Hepatocyte (in vitro differentiated cells): ENCODE data around the gene CRNN. TPM values are rescaled to one million over a fixed set of nuclear protein-coding genes. Genes with fewer than 3 reads are reported as not detected.

Source experiments
- DNase-seq: peaks from one replicate; pipeline ENCODE4 v3.0.0-alpha.2; 2016; ENCODE audit warnings: low spot score
- H2AFZ ChIP-seq: fragments of 200-600 bp; sonication (generic); 2 replicates; pipeline ENCODE4 v1.6.0; 2016; ENCODE audit warnings: antibody characterized with exemption, mild to moderate bottlenecking
- H3K27ac ChIP-seq: fragments of 200-600 bp; sonication (generic); 2 replicates; pipeline ENCODE4 v1.5.1; 2016; ENCODE audit warnings: mild to moderate bottlenecking
- H3K27me3 ChIP-seq: fragments of 200-600 bp; sonication (generic); 2 replicates; pipeline ENCODE4 v1.6.1; 2016
- H3K36me3 ChIP-seq: fragments of 200-600 bp; sonication (generic); replicated peaks from 2 replicates; pipeline ENCODE4 v1.5.1; 2016; ENCODE audit warnings: low read depth; ENCODE audit not compliant: insufficient read depth
- H3K4me1 ChIP-seq: fragments of 200-600 bp; sonication (generic); 2 replicates; pipeline ENCODE4 v1.5.1; 2016; ENCODE audit warnings: mild to moderate bottlenecking, moderate library complexity; ENCODE audit not compliant: insufficient read depth
- H3K4me2 ChIP-seq: fragments of 200-600 bp; sonication (generic); 2 replicates; pipeline ENCODE4 v1.6.0; 2016
- H3K4me3 ChIP-seq: fragments of 200-600 bp; sonication (generic); 2 replicates; pipeline ENCODE4 v1.5.1; 2016; ENCODE audit warnings: mild to moderate bottlenecking
- H3K79me2 ChIP-seq: fragments of 200-600 bp; sonication (generic); 2 replicates; pipeline ENCODE4 v1.6.0; 2017; ENCODE audit warnings: mild to moderate bottlenecking
- H3K9me2 ChIP-seq: fragments of 200-600 bp; sonication (generic); replicated peaks from 2 replicates; pipeline ENCODE4 v1.6.0; 2017; ENCODE audit warnings: mild to moderate bottlenecking; ENCODE audit not compliant: insufficient read depth
- H3K9me3 ChIP-seq: fragments of 200-600 bp; sonication (generic); 2 replicates; pipeline ENCODE4 v1.5.1; 2016; ENCODE audit warnings: low read depth, mild to moderate bottlenecking
- H4K20me1 ChIP-seq: fragments of 200-600 bp; sonication (generic); 2 replicates; pipeline ENCODE4 v1.6.0; 2016; ENCODE audit warnings: mild to moderate bottlenecking; ENCODE audit not compliant: insufficient read depth, poor library complexity, severe bottlenecking
- EZH2 ChIP-seq: fragments of 200-600 bp; sonication (generic); IDR thresholded peaks from 2 replicates; pipeline ENCODE4 v1.6.1; 2016; ENCODE audit warnings: antibody characterized with exemption, mild to moderate bottlenecking, borderline replicate concordance
- EZH2phosphoT487 ChIP-seq: fragments of 200-600 bp; sonication (generic); IDR thresholded peaks from one replicate; pipeline ENCODE4 v1.6.1; 2018; ENCODE audit warnings: antibody characterized with exemption, mild to moderate bottlenecking, low read depth, moderate library complexity; ENCODE audit not compliant: unreplicated experiment, severe bottlenecking
- WGBS: methylation state at CpG from one replicate; pipeline ENCODE4 v1.1.6; 2016; ENCODE audit warnings: low lambda C conversion rate; ENCODE audit errors: missing lambda C conversion rate; 5-methylcytosine and 5-hydroxymethylcytosine counted together
- polyA plus RNA-seq: library from polyadenylated mRNA; unstranded; fragments of >200 nt; fragmentation: Nextera tagmentation; extraction: Ambion mirVana; gene quantifications from 2 replicates; pipeline ENCODE4 v1.2.1, GENCODE V29; 2016
- total RNA-seq: library from RNA; depleted of rRNA; stranded (reverse); fragments of >200 nt; gene quantifications from 2 replicates; pipeline ENCODE4 v1.2.3, GENCODE V29; 2014
- TF ChIP-seq, protein P1 (sequence below): fragments of 200-600 bp; sonication (generic); IDR thresholded peaks from 2 replicates; pipeline ENCODE4 v1.5.1; 2016; ENCODE audit warnings: antibody characterized with exemption, mild to moderate bottlenecking; ENCODE audit not compliant: poor library complexity

The CRNN gene
- total RNA-seq, result not detected in 2 replicates
- polyA plus RNA-seq, result not detected in 2 replicates

DNA sequence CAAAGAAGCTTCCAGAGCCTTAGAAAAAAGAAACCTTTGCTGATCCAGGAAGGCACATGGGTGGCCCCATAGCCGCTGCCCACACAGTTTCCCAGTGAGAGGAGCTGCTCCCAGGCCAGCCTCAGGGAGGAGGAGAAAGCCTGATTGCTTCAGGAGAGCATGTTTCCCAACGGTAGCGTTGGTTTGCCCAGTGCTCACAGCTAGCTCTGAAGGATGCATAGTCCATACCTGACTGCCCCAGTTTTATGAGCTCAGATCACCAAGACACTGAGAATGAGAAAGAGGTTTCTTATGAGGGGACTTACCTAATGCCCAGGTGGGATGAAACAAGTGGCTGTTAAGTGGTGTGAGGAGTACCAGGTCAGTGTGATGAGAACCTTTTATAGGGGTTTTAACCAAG is at the start of gene CRNN:
TSS of gene CRNN (minus strand) at position 355 of the 400 bp plus-strand sequence. CDS start 2,030 bp downstream, outside the sequence.
- Histone ChIP-seq H3K36me3 (no peaks in the 10 kb centered on the region), H3K27me3 (no peaks in the 10 kb centered on the region), H4K20me1 (no peaks in the 10 kb centered on the region), H3K9me3 (no peaks in the 10 kb centered on the region), H3K79me2 (no peaks in the 10 kb centered on the region), H3K4me1 (no peaks in the 10 kb centered on the region), H3K4me2 (no peak within 1 kb of the TSS), H2AFZ (no peak within 1 kb of the TSS), H3K27ac (no peak within 1 kb of the TSS), H3K4me3 (no peak within 1 kb of the TSS), H3K9me2 (no peaks in the 10 kb centered on the region)
- WGBS, result 49% methylated on average over 3 of the region's 3 CpGs
- TF ChIP-seq, protein P1, sequence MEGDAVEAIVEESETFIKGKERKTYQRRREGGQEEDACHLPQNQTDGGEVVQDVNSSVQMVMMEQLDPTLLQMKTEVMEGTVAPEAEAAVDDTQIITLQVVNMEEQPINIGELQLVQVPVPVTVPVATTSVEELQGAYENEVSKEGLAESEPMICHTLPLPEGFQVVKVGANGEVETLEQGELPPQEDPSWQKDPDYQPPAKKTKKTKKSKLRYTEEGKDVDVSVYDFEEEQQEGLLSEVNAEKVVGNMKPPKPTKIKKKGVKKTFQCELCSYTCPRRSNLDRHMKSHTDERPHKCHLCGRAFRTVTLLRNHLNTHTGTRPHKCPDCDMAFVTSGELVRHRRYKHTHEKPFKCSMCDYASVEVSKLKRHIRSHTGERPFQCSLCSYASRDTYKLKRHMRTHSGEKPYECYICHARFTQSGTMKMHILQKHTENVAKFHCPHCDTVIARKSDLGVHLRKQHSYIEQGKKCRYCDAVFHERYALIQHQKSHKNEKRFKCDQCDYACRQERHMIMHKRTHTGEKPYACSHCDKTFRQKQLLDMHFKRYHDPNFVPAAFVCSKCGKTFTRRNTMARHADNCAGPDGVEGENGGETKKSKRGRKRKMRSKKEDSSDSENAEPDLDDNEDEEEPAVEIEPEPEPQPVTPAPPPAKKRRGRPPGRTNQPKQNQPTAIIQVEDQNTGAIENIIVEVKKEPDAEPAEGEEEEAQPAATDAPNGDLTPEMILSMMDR, result no peak
- TF ChIP-seq EZH2phosphoT487 (no peak), EZH2 (no peak)
- DNase-seq, result no peak

DNA sequence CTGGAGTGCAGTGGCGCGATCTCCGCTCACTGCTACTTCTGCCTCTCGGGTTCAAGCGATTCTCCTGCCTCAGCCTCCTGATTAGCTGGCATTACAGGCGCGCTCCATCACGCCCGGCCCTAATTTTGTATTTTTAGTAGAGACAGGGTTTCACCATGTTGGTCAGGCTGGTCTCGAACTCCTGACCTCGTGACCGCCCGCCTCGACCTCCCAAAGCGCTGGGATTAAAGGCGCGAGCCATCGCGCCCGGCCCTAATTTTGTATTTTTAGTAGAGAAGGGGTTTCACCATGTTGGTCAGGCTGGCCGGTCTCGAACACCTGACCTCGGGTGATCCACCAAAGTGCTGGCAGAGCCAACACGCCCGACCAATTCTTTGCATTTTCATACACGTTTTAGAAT is 48.6 kb upstream of the CRNN start:
- no peak for TF ChIP-seq EZH2phosphoT487
- TF ChIP-seq, protein P1, result no peak
- no peak for TF ChIP-seq EZH2
- Histone ChIP-seq H3K27me3 (no peaks in the 10 kb centered on the region), H3K9me3 (no peaks in the 10 kb centered on the region), H4K20me1 (no peaks in the 10 kb centered on the region), H3K36me3 (no peaks in the 10 kb centered on the region), H3K4me3 (no peak overlapping the region), H3K4me1 (no peaks in the 10 kb centered on the region), H3K4me2 (no peak overlapping the region), H3K27ac (no peak overlapping the region), H3K79me2 (no peaks in the 10 kb centered on the region), H2AFZ (no peak overlapping the region), H3K9me2 (no peaks in the 10 kb centered on the region)
- no peak for DNase-seq
- 95% methylated on average over 25 of the region's 26 CpGs for WGBS

DNA sequence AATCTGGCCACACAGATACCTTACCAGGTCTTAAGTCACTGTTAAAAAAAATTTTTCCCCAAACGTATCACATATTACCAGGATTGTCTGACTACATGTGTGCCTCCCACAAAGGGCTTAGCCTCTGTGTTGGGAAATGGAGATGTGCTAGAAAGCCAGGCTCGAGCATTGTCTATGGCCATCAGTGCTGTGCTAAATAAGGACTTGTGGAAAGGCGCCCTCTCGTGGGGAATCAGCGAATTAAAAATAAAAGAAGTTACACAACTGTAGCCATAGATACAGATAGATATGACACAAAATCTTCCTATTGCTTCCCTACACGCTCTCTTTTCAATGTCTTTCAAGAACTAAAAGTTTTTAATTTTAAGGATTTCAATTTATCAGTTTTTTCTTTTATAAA is 47.5 kb upstream of the CRNN start:
- Histone ChIP-seq H3K4me1 (no peaks in the 10 kb centered on the region), H2AFZ (no peak overlapping the region), H3K36me3 (no peaks in the 10 kb centered on the region), H3K79me2 (no peaks in the 10 kb centered on the region), H3K9me3 (no peaks in the 10 kb centered on the region), H3K27ac (no peak overlapping the region), H3K27me3 (no peaks in the 10 kb centered on the region), H3K9me2 (no peaks in the 10 kb centered on the region), H3K4me3 (no peak overlapping the region), H3K4me2 (no peak overlapping the region), H4K20me1 (no peaks in the 10 kb centered on the region)
- 21% methylated on average over 6 of the region's 6 CpGs for WGBS
- no peak for TF ChIP-seq EZH2phosphoT487
- TF ChIP-seq, protein P1, result peak; percentile 8
- no peak for DNase-seq

DNA sequence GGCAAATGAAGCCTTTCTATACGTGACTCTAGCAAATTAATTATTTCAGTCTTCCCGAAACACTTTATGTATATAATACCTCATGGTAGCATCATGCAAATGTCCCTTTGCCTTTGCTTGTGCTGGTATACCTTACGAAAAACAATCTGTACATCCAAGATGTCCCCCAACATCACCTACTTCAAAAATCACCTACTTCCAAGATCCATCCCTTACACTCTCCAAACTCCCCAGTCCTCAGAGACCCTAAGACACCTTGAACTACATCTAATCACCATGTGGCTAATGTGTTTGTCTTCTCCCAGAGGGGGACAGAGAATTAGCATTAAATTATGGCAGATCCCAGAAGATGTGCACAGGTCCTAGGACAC is 46.5 kb upstream of the CRNN start:
- H3K9me3 ChIP-seq, result no peaks in the 10 kb centered on the region
- H3K4me2 ChIP-seq, result no peak overlapping the region
- H3K79me2 ChIP-seq, result no peaks in the 10 kb centered on the region
- H3K9me2 ChIP-seq, result no peaks in the 10 kb centered on the region
- 59% methylated on average over 3 of the region's 3 CpGs for WGBS
- TF ChIP-seq EZH2 (no peak), EZH2phosphoT487 (no peak)
- TF ChIP-seq, protein P1, result no peak
- H3K27me3 ChIP-seq, result no peaks in the 10 kb centered on the region
- no peak overlapping the region for H2AFZ ChIP-seq
- no peak overlapping the region for H3K27ac ChIP-seq
- no peaks in the 10 kb centered on the region for H3K36me3 ChIP-seq
- DNase-seq, result no peak
- H3K4me1 ChIP-seq, result no peaks in the 10 kb centered on the region
- no peak overlapping the region for H3K4me3 ChIP-seq
- no peaks in the 10 kb centered on the region for H4K20me1 ChIP-seq
